HG03432 (cell line): ENCODE data around the gene PDE4D.

Source experiments
- ATAC-seq: cut with Tn5 transposase; IDR thresholded peaks from one replicate; pipeline ENCODE4 v1.9.1; 2021; ENCODE audit warnings: mild to moderate bottlenecking, moderate library complexity; ENCODE audit not compliant: unreplicated experiment

Gene PDE4D

GRCh38 chr5:59562756-59563389, 330.7 kb downstream of the PDE4D start:
- ATAC-seq: peak; percentile 95

- ATAC-seq: no peak
These were observed 333.0 kb downstream of the PDE4D start for GRCh38 chr5:59560553-59560952.

- no peak for ATAC-seq
These were observed 333.7 kb downstream of the PDE4D start for GRCh38 chr5:59559847-59560246.

- ATAC-seq: no peak
These were observed 334.2 kb downstream of the PDE4D start for GRCh38 chr5:59559323-59559722.

GRCh38 chr5:59558501-59558900, 335.0 kb downstream of the PDE4D start:
- ATAC-seq: no peak

GRCh38 chr5:59557572-59557971, 336.0 kb downstream of the PDE4D start:
- no peak for ATAC-seq

GRCh38 chr5:59555596-59555995, 337.9 kb downstream of the PDE4D start:
- ATAC-seq: no peak

GRCh38 chr5:59554501-59554900, 339.0 kb downstream of the PDE4D start:
- ATAC-seq: peak; percentile 32

GRCh38 chr5:59553992-59554391, 339.5 kb downstream of the PDE4D start:
- peak; percentile 42 for ATAC-seq

GRCh38 chr5:59548807-59549357, 344.6 kb downstream of the PDE4D start:
- no peak for ATAC-seq

- no peak for ATAC-seq
These were observed 345.8 kb downstream of the PDE4D start for GRCh38 chr5:59547731-59548130.

- ATAC-seq: no peak
These were observed 349.0 kb downstream of the PDE4D start for GRCh38 chr5:59544573-59544972.

- ATAC-seq: no peak
These were observed 349.6 kb downstream of the PDE4D start for GRCh38 chr5:59543821-59544442.

GRCh38 chr5:59542851-59543820, 350.4 kb downstream of the PDE4D start:
- ATAC-seq: no peak

GRCh38 chr5:59542306-59542705, 351.2 kb downstream of the PDE4D start:
- no peak for ATAC-seq

- ATAC-seq: no peak
These were observed 353.2 kb downstream of the PDE4D start for GRCh38 chr5:59540366-59540765.

- ATAC-seq: no peak
These were observed 354.8 kb downstream of the PDE4D start for GRCh38 chr5:59538750-59539121.

- no peak for ATAC-seq
These were observed 355.4 kb downstream of the PDE4D start for GRCh38 chr5:59537961-59538749.

- ATAC-seq: no peak
These were observed 356.7 kb downstream of the PDE4D start for GRCh38 chr5:59536875-59537274.

GRCh38 chr5:59535561-59535960, 358.0 kb downstream of the PDE4D start:
- no peak for ATAC-seq

GRCh38 chr5:59533730-59534108, 359.8 kb downstream of the PDE4D start:
- ATAC-seq: no peak
